Mesothelial cell of epicardium (in vitro differentiated cells): ENCODE results near the gene FCRL1. TPM values are rescaled to one million over a fixed set of nuclear protein-coding genes. Genes with fewer than 3 reads are reported as not detected.

Experiments
- DNase-seq, 2 experiments: peaks; one replicate each; pipeline ENCODE4 v3.0.0; 2021; ENCODE audit warnings: low spot score in 2 of 2; ENCODE audit not compliant: unreplicated experiment in 2 of 2
- H3K27ac Mint-ChIP-seq: 2 replicates; pipeline ENCODE4 v1.8.0; 2021; ENCODE audit warnings: mixed read lengths
- H3K27me3 Mint-ChIP-seq: 2 replicates; pipeline ENCODE4 v1.8.0; 2021; ENCODE audit warnings: low read depth, mixed read lengths
- H3K36me3 Mint-ChIP-seq: 2 replicates; pipeline ENCODE4 v1.8.0; 2021; ENCODE audit warnings: mixed read lengths
- H3K4me1 Mint-ChIP-seq: 2 replicates; pipeline ENCODE4 v1.8.0; 2021; ENCODE audit warnings: mixed read lengths
- H3K4me3 Mint-ChIP-seq: 2 replicates; pipeline ENCODE4 v1.8.0; 2021; ENCODE audit warnings: mild to moderate bottlenecking, moderate library complexity, mixed read lengths
- H3K9me3 Mint-ChIP-seq: 2 replicates; pipeline ENCODE4 v1.8.0; 2021; ENCODE audit warnings: mixed read lengths
- total RNA-seq: library from RNA; stranded (reverse); gene quantifications from 3 replicates; pipeline ENCODE4 v1.2.1, GENCODE V29; 2021
- TF ChIP-seq, protein P1 (sequence below): fragments of 200-600 bp; sonication (generic); IDR thresholded peaks from one replicate; pipeline ENCODE4 v1.5.0; 2021; ENCODE audit warnings: antibody characterized with exemption; ENCODE audit not compliant: unreplicated experiment

Gene FCRL1, protein sequence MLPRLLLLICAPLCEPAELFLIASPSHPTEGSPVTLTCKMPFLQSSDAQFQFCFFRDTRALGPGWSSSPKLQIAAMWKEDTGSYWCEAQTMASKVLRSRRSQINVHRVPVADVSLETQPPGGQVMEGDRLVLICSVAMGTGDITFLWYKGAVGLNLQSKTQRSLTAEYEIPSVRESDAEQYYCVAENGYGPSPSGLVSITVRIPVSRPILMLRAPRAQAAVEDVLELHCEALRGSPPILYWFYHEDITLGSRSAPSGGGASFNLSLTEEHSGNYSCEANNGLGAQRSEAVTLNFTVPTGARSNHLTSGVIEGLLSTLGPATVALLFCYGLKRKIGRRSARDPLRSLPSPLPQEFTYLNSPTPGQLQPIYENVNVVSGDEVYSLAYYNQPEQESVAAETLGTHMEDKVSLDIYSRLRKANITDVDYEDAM
- not detected in 3 replicates for total RNA-seq

DNA sequence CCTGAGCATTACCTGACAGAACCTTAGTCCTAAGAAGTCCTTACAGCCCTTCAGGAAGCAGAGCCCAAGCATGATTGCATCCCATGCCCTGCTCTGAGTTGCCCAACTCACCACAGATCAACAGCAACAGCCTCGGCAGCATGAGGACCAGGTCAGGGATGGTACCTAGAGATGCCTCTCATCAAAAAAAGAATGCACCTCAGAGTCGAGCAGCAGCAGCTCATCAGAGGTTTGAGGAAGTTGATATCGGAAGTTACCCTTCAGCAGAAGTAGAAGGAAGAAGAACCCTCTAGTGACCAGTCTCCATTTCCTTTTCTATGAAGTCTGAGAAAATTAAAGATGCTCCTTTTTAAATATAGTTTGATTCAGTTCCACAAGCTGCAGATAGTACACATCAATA lies at the start of gene FCRL1:
FCRL1 (minus strand) TSS at position 225 of the 400 bp plus-strand sequence; CDS start at position 142, 83 bp downstream.
- no peak within 1 kb of the TSS for H3K4me3 Mint-ChIP-seq
- peaks cover 4% of the 10 kb centered on the region for H3K9me3 Mint-ChIP-seq
- H3K36me3 Mint-ChIP-seq, result no peaks in the 10 kb centered on the region
- TF ChIP-seq, protein P1, sequence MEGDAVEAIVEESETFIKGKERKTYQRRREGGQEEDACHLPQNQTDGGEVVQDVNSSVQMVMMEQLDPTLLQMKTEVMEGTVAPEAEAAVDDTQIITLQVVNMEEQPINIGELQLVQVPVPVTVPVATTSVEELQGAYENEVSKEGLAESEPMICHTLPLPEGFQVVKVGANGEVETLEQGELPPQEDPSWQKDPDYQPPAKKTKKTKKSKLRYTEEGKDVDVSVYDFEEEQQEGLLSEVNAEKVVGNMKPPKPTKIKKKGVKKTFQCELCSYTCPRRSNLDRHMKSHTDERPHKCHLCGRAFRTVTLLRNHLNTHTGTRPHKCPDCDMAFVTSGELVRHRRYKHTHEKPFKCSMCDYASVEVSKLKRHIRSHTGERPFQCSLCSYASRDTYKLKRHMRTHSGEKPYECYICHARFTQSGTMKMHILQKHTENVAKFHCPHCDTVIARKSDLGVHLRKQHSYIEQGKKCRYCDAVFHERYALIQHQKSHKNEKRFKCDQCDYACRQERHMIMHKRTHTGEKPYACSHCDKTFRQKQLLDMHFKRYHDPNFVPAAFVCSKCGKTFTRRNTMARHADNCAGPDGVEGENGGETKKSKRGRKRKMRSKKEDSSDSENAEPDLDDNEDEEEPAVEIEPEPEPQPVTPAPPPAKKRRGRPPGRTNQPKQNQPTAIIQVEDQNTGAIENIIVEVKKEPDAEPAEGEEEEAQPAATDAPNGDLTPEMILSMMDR, result no peak
- no peak within 1 kb of the TSS for H3K27ac Mint-ChIP-seq
- H3K4me1 Mint-ChIP-seq, result no peaks in the 10 kb centered on the region
- peaks cover 21% of the 10 kb centered on the region for H3K27me3 Mint-ChIP-seq
- DNase-seq, result no peak

DNA sequence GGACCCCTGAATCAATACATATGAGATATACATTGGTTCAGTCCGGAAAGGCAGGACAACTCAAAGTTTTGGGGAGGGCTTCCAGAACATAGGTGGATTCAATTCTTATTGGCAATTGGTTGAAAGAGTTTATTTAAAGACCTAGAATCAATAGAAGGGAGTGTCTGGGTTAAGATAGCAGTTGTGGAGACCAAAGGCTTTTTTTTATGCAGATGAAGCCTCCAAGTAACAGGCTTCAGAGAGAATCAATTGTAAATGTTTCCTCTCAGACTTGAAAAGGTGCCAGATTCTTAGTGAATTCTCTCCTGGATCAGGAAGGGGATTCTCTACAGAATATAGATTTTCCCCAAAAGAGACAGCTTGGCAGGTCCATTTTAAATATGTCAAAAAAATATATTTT lies 48.7 kb upstream of the FCRL1 start:
- Mint-ChIP-seq H3K27me3 (peaks cover 29% of the 10 kb centered on the region), H3K9me3 (no peaks in the 10 kb centered on the region), H3K27ac (no peak overlapping the region), H3K4me3 (no peak overlapping the region), H3K4me1 (no peaks in the 10 kb centered on the region), H3K36me3 (no peaks in the 10 kb centered on the region)
- DNase-seq, result no peak
- TF ChIP-seq, protein P1, result no peak

DNA sequence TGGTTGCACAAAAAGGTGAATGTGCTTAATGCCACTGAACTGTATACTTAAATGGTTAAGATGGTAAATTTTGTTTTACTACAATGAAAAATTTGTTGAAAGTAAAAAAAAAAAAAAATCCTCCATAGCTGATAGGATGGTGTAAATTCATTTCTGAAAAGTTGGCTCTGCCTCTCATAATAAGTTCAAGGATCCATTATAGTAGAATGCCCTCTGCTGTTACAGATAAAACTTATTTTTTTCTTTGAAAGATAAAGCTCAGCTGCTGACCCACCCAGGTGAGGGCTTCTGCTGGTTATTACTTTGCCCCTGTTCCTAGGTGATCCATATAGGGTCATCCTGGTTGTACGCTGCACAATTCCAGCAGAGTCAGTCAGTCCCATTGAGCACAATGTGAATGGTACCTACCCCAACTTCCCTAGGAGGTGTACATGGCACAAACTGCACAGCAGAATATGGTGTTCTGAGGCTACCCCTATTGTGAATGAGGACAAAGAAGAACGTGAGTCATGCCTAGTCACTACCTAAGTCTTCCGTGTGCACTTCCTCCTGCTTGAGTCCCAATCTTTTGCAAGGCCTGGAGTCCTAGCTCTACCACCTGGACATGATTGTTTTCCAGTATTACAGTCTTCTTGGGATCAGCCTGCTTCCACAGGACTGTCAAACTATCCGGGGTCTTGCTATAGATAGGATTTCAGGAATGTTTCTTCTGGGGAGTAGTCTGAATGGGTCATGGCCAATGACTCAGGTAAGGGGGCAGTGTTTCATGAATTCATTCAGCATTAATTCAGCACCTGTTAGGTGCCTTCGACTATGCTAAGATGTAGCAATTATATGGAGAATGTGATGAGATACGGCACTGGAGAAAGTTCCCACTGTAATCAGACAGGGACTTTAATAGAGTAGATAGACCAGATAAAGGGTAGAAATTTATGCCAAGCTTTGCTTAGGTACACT lies 42.5 kb upstream of the FCRL1 start:
- TF ChIP-seq, protein P1, result no peak
- H3K9me3 Mint-ChIP-seq, result no peaks in the 10 kb centered on the region
- no peaks in the 10 kb centered on the region for H3K36me3 Mint-ChIP-seq
- H3K4me1 Mint-ChIP-seq, result no peaks in the 10 kb centered on the region
- peaks cover 13% of the 10 kb centered on the region for H3K27me3 Mint-ChIP-seq
- H3K27ac Mint-ChIP-seq, result no peak overlapping the region
- H3K4me3 Mint-ChIP-seq, result no peak overlapping the region
- DNase-seq, result no peak

DNA sequence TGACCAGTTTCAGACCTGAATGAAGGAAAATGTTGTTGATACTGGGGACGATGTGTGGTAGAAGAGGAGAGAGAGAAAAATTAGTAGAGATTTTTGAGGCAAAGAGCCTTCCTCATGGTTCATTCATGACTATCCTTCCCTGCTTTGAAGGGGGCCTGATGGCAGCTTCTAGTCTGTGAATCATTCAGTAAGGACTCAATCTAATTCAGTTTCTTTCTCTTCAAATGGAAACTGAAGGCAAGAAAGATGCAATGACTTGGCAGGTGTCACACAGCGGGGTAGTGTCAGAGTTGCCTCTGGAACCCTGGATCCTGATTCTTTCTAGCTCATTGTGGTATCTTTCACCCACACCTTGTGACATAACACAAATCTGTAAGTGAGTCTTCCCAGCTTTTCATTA lies 36.6 kb upstream of the FCRL1 start:
- Mint-ChIP-seq H3K36me3 (no peaks in the 10 kb centered on the region), H3K9me3 (no peaks in the 10 kb centered on the region), H3K4me1 (no peaks in the 10 kb centered on the region), H3K27me3 (peaks cover 9% of the 10 kb centered on the region), H3K4me3 (no peak overlapping the region), H3K27ac (no peak overlapping the region)
- TF ChIP-seq, protein P1, result no peak
- DNase-seq, result no peak

DNA sequence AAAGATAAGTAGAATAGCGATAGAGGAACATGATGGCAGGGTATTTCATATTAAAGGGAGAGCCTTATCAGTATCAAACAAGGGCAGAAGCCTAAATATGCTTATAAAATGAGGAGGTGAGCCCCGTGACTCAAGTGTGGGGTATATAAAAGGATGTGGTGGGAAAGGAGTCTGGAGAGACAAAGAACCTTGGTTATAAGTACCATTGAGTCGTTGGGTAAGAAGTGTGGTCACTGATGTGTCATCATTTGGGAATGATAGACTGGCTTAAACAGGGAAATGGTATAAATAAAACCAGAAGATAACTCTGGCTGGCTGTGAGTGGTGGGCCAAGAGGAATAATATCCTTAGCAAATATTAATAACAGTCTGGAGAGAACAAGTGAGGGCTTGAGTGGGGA lies 32.6 kb upstream of the FCRL1 start:
- TF ChIP-seq, protein P1, result no peak
- Mint-ChIP-seq H3K4me3 (no peak overlapping the region), H3K4me1 (no peaks in the 10 kb centered on the region), H3K36me3 (no peaks in the 10 kb centered on the region), H3K27ac (no peak overlapping the region), H3K9me3 (no peaks in the 10 kb centered on the region), H3K27me3 (peaks cover 17% of the 10 kb centered on the region)
- no peak for DNase-seq
